Activated CD8-positive, alpha-beta memory T cell treated with anti-CD3 and anti-CD28 coated beads for 24 hours (primary cell): ENCODE measurements around the gene PRIM2.
"Not testable (repeated sequence)": the region's sequence is repeated elsewhere in the genome, so short reads cannot be mapped to it uniquely, and the experiment has no call there.

Experiments
- DNase-seq: peaks from one replicate; pipeline ENCODE4 v3.0.0-alpha.2; 2020

Gene PRIM2

DNA sequence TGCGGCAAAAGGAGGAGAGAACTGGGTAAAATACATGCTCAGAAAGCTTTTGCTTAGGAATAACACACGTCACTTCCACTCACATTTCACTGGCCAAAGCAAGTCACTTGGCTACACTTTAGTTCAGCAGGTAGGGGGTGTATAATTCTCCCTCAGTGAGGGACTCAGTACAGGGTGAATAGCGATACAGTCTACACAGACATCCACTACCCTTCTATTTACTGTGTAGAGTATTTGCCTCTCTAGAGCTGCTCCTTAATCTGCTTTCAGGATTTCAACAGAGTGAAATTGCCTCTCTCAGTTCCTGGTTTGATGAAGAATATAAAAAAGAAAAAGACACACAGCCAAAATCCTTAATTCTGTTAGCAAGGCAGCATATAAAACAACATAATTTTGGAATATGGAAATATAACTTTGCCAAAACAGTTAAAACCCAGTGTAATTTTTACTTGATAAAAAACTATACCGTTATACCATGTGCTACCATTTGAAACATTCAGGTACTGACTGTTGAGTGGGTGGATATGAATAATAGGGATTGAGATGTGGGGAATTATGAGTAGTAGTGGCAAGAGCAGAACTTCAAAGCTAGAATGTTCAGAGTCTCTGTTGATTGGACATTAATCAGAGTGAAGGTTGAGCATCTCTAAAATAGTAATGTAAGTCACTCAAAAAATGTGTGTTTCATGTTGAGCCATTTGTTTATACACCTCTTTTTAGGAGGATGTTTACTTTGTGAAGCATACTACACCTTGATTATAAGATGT, 51.7 kb downstream of the PRIM2 start:
- not testable (repeated sequence) for DNase-seq

DNA sequence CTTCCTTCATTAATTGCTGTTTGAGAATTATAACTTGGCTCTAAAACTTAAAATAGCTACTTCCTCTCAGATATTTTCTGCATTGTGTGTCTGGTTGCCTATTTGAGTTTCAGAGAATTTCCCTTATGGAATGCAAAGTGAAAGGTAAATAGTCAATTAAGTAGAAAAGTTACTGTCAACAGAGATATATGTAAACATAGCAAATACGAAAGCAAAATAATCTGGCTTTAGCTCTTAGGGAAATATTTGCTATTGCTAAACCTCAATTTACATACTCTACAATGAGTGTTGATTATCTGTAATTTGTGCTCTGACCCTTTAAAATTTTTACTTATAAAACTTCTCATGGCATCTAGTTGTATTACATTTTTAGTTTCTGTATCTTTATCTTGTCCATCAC, 54.3 kb downstream of the PRIM2 start:
- not testable (repeated sequence) for DNase-seq

DNA sequence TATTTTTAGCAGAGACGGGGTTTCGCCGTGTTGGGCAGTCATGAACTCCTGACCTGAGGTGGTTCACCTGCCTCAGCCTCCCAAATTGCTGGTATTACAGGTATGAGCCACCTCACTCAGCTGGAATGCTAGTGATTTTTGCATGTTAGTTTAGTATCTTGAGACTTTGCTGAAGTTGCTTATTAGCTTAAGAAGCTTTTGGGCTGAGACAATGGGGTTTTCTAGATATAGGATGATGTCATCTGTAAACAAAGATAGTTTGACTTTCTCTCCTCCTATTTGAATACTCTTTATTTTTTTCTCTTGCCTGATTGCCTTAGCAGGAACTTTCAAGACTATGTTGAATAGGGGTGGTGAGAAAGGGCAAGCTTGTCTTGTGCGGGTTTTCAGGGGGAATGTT, 57.3 kb downstream of the PRIM2 start:
- DNase-seq: not testable (repeated sequence)

DNA sequence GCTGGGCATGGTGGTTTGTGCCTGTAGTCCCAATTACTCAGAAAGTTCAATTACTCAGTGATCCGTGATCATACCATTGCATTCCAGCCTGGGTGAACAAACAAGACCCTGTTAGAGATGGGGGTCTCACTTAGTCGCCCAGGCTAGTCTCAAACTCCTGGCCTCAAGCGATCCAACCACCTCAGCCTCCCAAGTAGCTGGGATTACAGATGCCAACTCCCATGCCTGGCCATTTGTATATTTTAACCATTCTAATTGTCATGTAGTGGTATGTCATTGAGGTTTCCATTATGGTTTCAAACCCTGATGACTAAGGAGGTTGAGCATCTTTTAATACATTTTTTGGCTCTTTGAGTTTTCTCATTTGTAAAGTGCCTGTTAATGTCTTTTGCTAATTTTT, 58.7 kb downstream of the PRIM2 start:
- not testable (repeated sequence) for DNase-seq

DNA sequence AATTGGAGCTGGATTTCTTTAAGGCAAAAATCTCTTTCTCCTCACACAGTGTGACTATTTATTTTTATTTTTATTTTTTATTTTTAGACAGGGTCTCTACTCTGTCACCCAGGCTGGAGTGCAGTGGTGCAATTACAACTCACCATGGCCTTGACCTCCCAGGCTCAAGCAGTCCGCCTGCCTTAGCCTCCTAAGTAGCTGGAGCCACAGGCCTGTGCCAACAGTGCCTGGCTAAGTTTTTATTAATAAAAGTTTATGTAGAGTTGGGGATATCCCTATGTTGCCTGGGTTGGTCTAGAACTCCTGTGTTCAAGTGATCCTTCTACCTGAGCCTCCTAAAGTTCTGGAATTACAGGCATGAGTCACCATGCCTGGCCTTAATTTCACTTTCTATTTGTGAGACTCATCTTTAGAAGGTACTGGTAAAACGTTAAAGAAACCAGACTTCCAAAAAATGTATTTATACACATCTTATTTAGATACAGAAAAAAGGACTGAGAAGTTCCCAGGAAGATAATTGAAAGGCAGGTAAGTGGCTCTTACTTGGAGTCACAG, 71.7 kb downstream of the PRIM2 start:
- DNase-seq: not testable (repeated sequence)

DNA sequence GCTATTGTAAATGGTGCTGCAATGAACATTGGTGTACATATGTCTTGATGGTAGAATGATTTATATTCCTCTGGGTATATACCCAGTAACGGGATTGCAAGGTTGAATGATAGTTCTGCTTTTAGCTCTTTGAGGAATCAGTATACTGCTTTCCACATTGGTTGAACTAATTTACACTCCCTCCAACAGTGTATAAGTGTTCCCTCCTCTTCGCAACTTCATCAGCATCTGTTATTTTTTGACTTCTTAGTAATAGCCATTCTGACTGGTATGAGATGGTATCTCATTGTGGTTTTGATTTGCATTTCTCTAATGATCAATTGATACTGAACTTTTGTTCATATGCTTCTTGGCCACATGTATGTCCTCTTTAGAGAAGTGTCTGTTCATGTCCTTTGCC, 73.4 kb downstream of the PRIM2 start:
- DNase-seq: not testable (repeated sequence)

DNA sequence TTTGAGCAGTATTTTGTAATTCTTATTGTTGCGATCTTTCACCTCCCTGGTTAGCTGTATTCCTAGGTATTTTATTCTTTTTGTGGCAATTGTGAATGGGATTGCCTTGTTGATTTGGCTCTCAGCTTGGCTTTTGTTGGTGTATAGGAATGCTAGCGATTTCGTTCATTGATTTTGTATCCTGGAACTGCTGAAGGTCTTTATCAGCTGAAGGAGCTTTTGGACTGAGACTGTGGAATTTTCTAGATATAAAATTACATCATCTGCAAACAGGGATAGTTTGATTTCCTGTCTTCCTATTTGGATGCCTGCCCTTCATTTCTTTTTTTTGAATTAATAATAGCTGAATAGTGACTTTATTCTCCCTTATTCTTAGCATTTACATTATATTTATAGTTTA, 74.6 kb downstream of the PRIM2 start:
- not testable (repeated sequence) for DNase-seq

DNA sequence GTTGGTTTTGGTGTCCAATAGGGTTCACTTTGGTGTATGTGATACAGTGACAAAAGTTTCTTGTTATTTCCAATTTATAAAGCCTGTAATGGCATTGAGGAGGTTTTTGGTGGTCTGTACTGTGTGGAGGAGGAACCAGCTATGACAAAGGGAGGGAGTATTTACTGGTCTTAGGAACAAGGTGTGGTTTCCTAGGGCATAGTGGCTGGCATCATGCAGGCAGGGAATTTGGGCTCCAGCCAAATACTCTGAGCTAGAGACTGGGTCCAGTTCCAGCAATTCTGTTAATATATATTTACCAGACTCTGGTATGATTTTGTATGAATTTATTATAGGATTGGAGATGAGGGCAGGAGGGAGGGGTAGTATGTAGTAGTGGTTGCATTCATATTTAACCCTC, 101.9 kb downstream of the PRIM2 start:
- DNase-seq: not testable (repeated sequence)

DNA sequence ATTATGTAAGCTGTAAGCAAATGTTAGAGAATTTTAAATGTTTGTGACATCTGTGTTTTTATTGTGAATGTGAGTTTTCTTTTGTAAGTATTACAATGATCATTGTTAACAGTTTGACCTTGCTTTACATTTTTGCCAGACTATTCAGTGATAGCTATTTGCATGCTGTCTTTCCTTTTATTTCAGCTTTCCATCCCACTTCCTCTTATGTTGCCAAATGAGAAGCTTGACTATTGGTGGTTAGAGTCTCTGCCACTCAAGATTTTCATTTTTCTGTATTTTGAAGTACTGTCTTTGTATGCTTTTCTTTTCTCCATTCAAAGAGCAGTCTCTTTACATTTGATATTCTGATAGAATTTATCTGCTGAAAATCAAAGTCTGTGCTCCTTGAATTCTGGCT, 104.1 kb downstream of the PRIM2 start:
- no peak for DNase-seq

DNA sequence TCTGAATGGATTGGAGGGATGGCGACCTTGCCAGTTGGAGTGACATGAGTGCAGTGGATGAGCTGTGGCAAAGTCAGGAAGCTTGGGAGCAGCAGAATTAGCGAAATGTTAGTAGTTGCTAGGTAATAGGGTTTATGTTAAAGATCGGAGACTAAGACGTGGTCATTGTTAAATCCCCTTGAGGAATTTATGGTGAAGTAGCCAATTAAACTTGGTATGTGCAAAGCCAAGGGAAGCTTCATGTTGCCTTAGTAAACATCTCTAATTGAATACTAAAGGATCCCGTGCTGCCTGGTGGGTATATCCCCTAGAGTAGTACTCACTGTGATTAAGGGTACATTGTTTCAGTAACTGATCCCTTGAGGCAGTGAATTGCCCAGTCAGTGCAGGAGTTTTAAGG, 106.0 kb downstream of the PRIM2 start:
- DNase-seq: no peak

DNA sequence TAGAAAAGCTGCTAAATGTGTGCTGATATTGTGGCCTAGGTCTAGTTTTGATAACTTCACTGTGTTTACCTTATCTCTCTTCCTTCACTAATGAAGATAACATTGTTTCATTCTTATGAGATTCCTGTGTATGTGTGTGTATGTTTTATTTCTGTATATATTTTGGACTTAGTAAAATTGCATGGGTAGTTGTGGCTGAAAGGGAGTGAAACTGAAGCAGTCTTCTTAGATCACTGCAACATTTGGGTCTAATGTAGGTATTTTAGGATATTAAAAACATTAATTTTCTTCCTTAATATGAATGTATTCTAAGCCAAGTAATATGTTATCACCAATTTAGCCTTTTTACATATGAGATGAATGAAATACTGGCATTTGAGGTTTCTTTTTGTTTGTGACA, 114.3 kb downstream of the PRIM2 start:
- not testable (repeated sequence) for DNase-seq

DNA sequence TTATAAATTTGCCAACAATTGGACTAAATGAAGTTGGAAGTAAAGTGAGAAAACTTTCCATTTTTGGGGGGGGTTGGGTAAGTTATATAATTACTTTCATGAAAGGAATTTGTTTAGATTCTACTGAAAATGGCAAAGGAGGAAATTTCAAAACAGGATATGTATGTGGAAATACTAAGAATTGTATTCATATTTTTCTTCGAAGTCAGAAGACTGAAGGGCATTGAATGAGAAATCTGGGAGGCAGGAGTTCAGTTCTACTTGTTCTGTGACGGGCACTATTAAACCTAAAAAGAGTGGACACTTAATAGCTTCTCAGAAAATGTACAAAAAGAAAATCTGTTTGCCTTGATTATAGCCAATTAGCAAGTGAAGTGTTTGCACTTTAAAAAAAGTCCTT, 114.7 kb downstream of the PRIM2 start:
- DNase-seq: no peak

DNA sequence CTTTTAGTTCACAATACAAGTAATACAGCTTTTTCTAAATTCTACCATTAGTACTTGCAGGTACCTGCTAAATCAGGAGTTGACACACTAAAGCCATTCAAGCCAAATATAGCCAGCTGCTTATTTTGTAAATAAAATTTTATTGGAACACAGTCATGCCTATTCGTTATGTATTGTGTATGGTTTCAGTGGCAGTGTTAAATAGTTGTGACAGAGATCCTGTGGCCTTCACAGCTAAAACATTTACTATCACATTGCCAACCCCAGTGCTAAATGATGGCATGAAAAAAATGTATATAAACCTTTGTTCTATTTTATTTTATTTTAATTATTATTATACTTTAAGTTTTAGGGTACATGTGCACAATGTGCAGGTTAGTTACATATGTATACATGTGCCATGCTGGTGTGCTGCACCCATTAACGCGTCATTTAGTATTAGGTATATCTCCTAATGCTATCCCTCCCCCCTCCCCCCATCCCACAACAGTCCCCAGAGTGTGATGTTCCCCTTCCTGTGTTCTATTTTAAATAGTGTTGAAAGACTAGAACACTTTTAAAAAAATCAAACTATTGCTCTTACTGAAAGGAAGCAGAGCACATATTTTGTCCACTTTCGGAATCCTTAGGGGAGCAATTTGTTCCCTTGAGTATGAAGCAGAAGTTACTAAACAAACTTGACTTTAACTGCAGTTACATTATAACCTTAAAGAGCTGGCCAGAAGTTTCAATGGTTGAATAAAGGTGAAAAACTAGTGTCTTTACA, 115.7 kb downstream of the PRIM2 start:
- no peak for DNase-seq

DNA sequence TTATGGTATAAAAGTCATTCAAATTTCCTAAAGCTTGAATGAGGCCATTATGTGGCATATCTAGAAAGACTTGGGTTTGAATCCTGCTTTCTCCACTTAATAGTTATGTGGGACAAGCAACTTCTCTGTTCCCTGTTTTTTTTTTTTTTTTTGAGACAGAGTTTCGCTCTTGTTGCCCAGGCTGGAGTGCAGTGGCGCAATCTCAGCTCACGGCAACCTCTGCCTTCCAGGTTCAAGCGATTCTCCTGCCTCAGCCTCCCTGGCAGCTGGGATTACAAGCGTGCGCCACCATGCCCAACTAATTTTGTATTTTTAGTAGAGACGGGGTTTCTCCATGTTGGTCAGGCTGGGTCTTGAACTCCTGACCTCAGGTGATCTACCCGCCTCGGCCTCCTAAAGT, 116.4 kb downstream of the PRIM2 start:
- DNase-seq: not testable (repeated sequence)

DNA sequence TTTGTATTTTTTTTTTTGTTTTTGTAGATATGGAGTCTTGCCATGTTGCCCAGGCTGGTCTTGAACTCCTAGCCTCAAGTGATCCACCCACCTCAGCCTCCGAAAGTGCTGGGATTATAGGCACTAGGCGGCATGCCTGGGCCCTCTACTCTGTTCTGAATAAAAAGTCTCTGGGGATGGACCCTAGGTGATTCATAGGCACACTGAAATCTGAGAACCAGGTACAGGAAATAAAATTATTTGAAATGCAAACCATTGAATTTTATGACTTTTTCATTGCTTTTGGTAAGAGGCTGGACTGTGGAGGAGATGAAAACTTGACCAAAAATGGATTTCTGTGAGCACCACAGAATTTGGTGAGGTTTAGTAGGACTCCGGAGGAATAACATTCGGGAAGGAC, 117.5 kb downstream of the PRIM2 start:
- DNase-seq: no peak

DNA sequence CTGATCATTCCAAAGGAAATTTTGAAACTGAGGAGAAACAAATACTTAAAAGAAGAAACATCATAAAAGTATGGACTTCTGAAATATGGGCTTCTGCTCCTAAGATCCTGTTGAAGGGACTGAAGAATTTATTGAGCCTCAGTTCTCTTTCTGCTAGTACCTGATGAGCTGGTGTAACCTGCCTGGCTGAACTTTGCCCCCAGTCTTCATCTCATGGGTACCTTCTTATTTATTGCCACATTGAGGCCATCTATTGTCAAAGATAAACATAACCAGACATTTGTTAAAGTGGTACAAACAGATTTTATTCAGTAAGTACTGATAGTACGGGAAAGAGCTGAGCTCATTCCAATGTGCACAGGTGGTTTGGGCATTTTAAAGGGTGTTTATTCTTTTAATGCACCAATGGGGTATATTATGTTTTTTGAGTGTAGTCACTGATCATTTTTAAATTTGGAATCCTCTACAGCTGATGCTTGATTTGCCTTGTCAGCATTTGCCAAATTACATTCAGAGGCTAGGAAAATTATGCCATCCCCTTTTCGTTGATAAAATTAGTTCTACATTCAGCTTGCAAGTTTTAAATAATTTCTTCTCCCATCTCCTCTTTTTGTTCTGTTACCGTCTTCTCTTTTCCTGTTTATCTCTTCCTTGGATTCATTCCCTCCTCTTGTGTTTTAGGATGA, 118.2 kb downstream of the PRIM2 start:
- DNase-seq: no peak

DNA sequence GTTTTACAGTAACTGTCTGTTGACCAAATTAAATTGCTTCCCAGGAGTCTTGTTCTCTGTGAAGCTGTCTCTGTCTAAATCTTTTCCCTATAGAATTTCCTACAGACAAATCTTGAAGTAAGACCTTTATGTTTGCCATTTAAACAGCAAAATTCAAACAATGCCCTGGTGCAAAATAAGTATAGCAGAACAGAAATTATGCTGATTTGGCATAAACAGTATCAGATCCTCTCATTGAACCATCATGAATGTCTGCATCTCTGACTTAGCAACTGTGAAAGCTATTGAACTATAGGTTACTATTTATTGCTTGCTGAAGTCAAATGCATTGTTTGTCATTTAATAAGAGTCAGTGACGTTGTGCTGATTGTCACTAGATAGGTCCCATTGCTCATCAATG, 123.3 kb downstream of the PRIM2 start:
- not testable (repeated sequence) for DNase-seq

DNA sequence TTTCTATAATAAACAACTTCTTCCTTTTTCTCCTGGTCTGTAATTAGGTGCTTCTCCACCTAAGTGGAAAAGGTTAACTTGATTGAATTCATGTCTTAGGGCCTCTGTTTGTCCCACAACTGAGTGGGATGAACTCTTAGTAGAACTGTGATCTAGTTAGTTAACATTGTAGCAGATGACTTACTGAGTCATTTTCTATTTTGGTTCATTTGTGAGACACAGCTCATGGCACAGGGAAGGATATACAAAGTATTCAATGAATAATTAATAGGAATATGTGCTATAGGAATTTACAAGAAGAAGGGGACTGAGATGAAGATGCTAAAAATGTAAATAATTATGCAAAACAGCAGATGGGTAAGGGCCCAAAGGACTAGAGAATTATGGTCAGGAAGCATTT, 124.7 kb downstream of the PRIM2 start:
- DNase-seq: not testable (repeated sequence)

DNA sequence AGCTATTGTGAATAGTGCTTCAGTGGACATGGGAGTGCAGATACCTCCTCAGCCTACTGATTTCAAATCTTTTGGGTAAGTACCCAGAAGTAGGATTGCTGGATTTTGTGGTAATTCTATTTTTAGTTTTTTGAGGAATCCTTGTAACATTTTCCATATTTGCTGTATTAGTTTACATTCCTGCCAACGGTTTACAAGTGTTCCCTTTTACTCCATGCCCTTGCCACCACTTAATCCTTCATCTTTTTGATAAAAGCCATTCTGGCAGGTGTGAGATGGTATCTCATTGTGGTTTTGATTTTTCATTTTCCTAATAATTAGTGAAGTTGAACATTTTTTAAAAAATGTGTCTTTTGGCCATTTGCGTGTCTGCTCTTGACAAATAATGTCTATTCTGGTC, 125.8 kb downstream of the PRIM2 start:
- not testable (repeated sequence) for DNase-seq

DNA sequence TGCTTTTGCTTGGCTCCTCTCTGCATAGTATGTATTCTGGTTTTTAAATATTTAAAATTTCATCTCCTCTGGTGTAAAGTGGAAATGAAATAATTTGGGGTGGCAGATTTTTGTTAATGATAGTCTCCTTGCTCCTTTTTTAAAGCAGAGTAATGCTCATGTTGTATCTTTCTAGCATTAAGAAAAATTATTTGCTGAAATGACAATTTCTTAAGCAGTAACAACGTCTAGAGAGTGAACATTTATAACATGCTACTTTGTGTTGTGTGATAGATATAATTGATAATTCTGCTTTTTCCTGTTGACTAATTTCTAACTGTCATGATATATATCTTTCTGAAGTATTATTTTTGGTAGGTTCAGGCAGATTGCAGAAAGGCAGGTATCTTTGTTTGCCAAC, 127.4 kb downstream of the PRIM2 start:
- DNase-seq: not testable (repeated sequence)

DNA sequence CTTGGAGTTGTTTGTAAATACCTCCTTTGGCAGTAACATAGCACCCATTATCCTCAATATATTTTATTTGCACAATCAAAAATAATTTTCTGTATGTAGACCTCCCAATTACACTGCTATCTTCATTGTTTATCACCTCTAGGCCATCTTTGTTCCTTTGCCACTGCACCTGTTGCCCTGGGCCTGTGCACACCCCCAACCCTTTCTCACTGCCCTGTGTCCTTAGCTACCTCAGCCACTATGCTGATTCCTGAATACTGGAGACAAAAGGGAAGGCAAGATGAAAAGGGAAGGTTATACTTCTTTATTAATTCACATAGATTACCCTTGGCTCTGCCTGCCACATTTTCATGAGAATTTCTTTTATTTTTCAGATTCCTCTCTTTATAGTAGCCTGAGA, 127.9 kb downstream of the PRIM2 start:
- not testable (repeated sequence) for DNase-seq

DNA sequence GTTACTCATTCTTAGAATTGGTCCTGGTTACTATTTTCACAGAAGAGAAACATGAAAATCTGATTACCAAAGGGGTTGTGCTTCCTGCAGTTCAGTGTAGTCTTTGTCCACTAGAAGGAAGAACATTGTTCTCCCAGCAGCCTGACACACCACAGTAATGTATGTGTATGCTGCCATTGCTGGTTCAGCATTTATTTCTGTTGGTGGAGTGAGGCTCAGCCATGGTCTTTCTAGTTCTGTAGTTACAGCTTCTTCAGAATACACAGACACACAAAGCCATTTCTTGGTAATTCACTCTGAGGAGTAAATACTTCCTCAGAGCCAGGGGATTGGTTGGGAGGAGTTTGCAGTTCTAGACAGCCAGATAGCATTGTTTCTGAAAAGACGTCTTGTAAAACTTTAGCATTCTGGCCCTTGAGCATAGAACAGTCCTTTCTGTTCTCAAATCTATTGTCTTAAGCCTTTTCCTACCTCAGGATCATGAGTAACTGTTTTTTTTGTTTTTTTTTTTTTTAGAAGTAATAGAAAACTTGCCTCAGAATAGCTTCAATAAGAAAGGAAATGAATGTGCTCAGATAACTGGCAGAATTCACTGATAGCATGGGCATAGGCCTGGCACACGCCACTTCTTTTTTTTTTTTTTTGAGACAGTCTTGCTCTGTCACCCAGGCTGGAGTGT, 128.5 kb downstream of the PRIM2 start:
- not testable (repeated sequence) for DNase-seq
